ENCODE measurements around the gene DOCK2. TPM values are rescaled to one million over a fixed set of nuclear protein-coding genes. Genes with fewer than 3 reads are reported as not detected.

Gene DOCK2
- total RNA-seq, 4 donors from 2014 or later = 2.3 to 11.2 (median 3.2) TPM

DNA sequence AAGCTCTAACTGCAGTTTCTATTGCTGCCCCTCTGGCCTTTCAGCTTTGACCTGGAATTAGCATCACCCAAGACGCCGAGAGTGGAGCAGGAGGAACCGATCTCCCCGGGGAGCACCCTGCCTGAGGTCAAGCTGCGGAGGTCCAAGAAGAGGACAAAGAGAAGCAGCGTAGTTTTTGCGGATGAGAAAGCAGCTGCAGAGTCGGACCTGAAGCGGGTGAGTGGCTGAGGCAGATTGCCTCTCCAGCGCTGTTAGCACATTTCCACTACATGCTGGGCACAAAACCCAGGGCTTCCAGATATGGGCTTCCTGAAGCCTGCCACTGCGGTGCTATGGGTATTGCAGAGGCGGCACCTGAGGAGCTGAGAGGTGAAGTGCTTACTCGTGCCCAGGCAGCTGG lies 441.9 kb downstream of the DOCK2 start:
- no peaks in the 10 kb centered on the region for H3K36me3 ChIP-seq
- DNase-seq (ENCODE audit: low spot score in 2 of 2) = peak in 1 of 2 donors; percentile 67
- H3K4me3 ChIP-seq = no peak overlapping the region
- H3K4me1 ChIP-seq = no peaks in the 10 kb centered on the region
- no peaks in the 10 kb centered on the region for H3K9me3 ChIP-seq
- H3K27me3 ChIP-seq = no peaks in the 10 kb centered on the region
- 85% methylated on average over 10 of the region's 13 CpGs for WGBS
- H3K27ac ChIP-seq = no peak overlapping the region
- TF ChIP-seq EP300 (IDR thresholded peaks at IDR 0.05) = no peak
- TF ChIP-seq POLR2AphosphoS5 (IDR thresholded peaks at IDR 0.05) = no peak
- TF ChIP-seq CTCF (IDR thresholded peaks at IDR 0.05) = no peak
- TF ChIP-seq POLR2A (IDR thresholded peaks at IDR 0.05) = no peak

DNA sequence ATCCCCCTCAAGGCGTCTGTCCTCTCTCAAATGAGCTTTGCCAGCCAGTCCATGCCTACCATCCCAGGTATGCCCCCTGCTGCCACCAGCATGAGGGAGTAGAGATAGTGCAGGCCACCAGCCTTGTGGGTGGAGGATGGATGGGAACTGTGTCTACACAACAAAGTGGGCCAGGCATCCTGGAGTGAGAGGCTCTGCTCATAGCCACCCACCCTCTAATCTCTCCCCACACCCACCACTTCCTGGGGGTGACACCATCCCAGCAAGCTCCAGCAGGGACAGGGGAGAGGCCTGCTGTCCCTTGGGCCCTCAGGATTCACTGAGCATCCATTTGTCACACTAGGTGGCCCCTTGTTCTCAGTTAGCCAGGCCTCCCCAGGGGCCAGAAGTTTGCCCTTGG lies 443.1 kb downstream of the DOCK2 start:
- no CpG with 5 or more reads among the region's 1 CpG for WGBS
- Histone ChIP-seq H3K36me3 (no peaks in the 10 kb centered on the region), H3K27me3 (no peaks in the 10 kb centered on the region), H3K27ac (no peak overlapping the region), H3K9me3 (no peaks in the 10 kb centered on the region), H3K4me3 (no peak overlapping the region), H3K4me1 (no peaks in the 10 kb centered on the region)
- DNase-seq (ENCODE audit: low spot score in 2 of 2) = peak in 1 of 2 donors; percentile 60
- TF ChIP-seq CTCF (IDR thresholded peaks at IDR 0.05) = no peak
- no peak for TF ChIP-seq POLR2AphosphoS5 (IDR thresholded peaks at IDR 0.05)
- no peak for TF ChIP-seq EP300 (IDR thresholded peaks at IDR 0.05)
- no peak for TF ChIP-seq POLR2A (IDR thresholded peaks at IDR 0.05)

DNA sequence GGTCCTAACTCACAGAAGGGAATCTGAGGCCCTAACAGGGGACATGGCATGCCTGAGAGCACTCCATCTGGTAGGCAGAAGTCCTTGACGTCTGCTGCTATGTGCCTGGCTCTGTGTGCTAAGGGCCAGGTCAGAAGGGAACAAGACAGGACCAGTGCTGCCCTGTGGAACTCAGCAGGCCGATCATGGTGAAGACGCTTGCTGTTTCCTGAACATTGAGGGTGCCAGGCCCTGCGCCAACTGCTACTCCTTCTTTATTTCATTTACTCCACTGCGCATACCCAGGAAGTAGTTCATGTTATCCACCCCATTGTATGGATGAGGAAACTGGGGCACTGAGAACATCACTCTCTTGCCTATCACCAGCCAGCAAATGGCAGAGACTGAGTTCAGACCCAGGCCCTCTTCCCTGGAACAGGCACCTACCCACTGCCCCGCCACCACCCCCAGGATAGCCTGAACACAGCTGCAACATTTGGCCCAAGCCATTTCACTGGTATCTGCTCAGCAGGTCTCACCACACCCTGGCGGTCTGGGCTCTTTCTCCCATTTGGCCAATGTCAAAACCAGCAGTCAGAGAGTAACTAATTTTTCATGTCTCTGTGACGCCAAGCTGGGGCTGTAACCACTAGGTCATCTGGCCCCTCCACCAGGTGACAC lies 443.8 kb downstream of the DOCK2 start:
- no peak for TF ChIP-seq POLR2AphosphoS5 (IDR thresholded peaks at IDR 0.05)
- TF ChIP-seq EP300 (IDR thresholded peaks at IDR 0.05) = no peak
- no peak for TF ChIP-seq POLR2A (IDR thresholded peaks at IDR 0.05)
- TF ChIP-seq CTCF (IDR thresholded peaks at IDR 0.05) = no peak
- DNase-seq (ENCODE audit: low spot score in 2 of 2) = peak in 1 of 2 donors; percentile 54
- Histone ChIP-seq H3K9me3 (no peaks in the 10 kb centered on the region), H3K4me1 (no peaks in the 10 kb centered on the region), H3K4me3 (no peak overlapping the region), H3K27me3 (no peaks in the 10 kb centered on the region), H3K36me3 (no peaks in the 10 kb centered on the region), H3K27ac (no peak overlapping the region)
- 74% methylated on average over 8 of the region's 8 CpGs for WGBS

- TF ChIP-seq POLR2AphosphoS5 (IDR thresholded peaks at IDR 0.05) (no peak), CTCF (IDR thresholded peaks at IDR 0.05) (no peak), EP300 (IDR thresholded peaks at IDR 0.05) (no peak), POLR2A (IDR thresholded peaks at IDR 0.05) (no peak)
- no peaks in the 10 kb centered on the region for H3K27me3 ChIP-seq
- H3K4me1 ChIP-seq = no peaks in the 10 kb centered on the region
- 81% methylated on average over 4 of the region's 4 CpGs for WGBS
- no peaks in the 10 kb centered on the region for H3K36me3 ChIP-seq
- H3K4me3 ChIP-seq = no peak overlapping the region
- H3K27ac ChIP-seq = no peak overlapping the region
- DNase-seq (ENCODE audit: low spot score in 2 of 2) = peak in 1 of 2 donors; percentile 66
- no peaks in the 10 kb centered on the region for H3K9me3 ChIP-seq
These were observed 444.5 kb downstream of the DOCK2 start for GRCh38 chr5:170081616-170082015.

- Histone ChIP-seq H3K27me3 (no peaks in the 10 kb centered on the region), H3K27ac (no peak overlapping the region), H3K36me3 (no peaks in the 10 kb centered on the region), H3K4me3 (no peak overlapping the region), H3K4me1 (no peaks in the 10 kb centered on the region), H3K9me3 (no peaks in the 10 kb centered on the region)
- WGBS = 90% methylated on average over 7 of the region's 7 CpGs
- no peak for TF ChIP-seq POLR2AphosphoS5 (IDR thresholded peaks at IDR 0.05)
- no peak for TF ChIP-seq POLR2A (IDR thresholded peaks at IDR 0.05)
- TF ChIP-seq EP300 (IDR thresholded peaks at IDR 0.05) = no peak
- TF ChIP-seq CTCF (IDR thresholded peaks at IDR 0.05) = no peak
- peak in 1 of 2 donors; percentile 35 for DNase-seq (ENCODE audit: low spot score in 2 of 2)
These were observed 445.6 kb downstream of the DOCK2 start for GRCh38 chr5:170082701-170083100.
